NOMO-1 (cell line): ENCODE data around the gene TBC1D1.

ENCODE experiments used
- DNase-seq, 2 experiments: peaks; one replicate each; lab custom pipeline; 2025; ENCODE audit not compliant: unreplicated experiment in 2 of 2; lab: John Stamatoyannopoulos, UW

TBC1D1 gene

DNA sequence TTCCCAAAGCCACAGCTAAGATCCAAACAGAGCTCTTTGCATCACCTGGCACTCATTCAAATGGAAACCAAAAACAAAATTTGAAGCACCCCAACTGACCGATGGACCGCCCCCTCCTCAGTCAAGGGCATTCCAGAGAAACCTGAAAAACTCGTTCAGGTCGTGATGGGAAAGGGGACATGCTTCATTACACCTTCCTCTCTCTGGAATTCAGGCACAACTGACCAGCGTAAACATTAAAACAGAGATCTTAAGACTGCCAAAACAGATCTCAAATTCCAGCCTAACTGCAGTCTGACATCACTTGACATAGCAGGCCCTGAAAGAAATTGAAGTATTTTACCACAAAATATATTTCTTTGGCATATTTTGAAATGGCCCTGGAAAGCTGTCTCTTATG, 97.8 kb downstream of the TBC1D1 start:
- no peak for DNase-seq

DNA sequence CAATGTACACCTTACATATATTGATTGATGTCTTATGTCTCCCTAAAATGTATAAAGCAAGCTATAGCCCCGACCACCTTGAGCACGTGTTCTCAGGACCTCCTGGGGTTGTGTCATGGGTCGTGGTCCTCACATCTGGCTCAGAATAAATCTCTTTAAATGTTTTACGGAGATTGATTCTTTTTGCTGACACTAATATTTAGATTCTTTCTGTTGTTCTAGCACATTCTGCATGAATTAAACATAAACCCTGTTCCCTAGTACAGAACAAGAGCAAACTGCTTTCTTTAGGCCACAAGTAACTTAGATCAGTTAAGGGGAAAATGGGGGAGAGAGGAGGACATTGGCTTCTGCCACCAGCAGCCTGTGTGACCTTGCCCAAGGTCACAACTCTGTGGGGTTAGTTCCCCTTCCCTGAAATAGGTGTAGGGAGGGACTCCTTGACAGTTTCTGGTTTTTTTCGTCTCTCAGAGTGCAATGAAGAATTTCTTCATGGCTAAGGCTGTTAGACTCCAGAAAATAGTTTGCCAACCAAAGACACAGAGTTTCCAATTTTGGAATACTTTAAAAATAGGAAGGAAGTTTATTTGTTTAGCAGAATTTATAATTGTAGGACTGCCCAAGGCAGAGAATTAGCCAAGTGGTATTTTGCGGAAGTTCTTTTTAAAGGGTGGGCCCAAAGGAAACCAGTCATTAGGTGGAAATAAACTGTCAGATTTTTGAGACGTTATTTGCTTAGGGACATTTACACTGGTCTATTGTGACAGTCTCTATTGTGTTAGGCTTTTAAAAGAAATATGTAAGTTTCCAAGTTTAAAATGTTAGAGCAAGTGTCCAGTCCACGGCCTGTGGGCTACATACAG, 98.7 kb downstream of the TBC1D1 start:
- DNase-seq: peak; percentile 94 to 98

DNA sequence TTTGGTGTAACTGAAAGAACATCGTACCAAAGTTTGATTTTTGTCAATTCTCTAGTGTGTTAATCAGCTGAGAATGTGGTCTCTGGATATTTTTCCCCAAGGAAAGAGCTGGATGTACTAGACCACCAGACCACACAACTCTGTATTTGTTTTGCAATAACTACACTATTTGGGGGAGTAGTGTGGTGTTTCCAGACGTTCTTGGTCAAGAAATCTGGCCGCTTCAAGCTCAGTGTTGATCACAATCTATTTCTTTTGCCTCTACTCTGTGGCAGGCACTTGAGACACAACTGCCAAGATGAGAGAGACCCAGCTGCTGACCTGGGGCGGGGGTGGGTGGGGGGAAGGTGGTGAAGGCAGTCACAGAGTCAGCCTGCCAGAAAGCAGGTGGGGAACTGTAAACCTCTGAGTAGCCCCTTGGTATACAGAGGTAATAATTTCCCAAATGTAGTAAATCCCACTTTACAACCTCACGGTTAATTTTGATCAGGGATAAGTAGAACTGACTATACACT, 99.9 kb downstream of the TBC1D1 start:
- no peak for DNase-seq

DNA sequence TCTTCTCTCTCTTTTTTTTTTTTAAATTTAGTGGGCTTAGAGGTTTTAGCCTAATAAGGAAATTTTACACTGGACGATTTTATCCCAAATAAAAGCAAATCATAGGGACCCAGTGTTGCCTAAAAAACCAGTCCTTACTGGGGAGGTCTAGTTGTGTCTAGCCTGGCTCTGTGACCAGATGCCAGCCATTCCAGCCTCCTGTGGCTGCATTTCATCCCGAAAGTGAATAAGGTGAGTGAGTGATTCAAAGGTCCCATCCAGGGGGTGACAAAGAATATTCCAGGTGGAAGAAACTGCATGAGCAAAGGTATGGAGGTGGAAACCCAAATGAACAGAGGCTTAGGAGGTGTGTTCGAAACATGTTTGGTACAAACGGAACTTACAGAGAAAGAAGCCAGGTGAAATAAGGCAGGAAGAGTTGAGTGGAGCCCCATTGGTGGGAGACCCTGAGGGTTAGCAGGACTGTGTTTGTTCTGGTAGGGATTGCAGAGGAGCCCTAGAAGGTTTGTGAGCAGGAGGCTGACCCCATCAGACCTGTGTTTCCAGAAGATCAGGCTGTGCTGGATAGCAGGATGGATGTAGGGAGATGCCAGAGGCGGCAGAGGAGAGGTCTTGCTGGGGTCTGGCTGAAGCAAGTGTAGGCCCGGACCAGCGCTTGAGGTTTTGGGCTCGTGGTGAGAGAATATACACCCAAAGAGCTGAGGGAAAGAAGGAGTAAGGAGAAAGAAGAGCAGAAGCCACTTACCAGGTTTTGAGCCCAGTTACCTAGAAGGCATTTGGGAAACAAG, 100.9 kb downstream of the TBC1D1 start:
- DNase-seq: no peak

DNA sequence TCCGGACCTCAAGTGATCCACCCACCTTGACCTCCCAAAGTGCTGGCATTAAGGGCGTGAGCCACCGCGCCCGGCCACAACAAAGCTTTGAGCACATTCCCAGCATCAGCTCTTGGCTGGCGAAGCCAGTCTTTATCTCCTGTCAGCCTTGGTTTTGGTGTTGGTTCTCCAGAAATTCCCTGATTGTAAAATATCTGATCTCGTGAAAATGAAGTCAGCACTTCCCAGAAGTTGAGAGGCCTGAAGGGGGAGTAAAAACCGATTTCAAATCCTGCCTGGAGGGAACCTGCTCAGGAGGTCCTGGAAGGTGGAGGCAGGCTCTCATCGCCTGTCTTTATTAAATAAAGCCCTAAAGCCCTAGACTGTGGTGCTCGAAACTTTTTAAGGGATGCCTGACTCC, 102.9 kb downstream of the TBC1D1 start:
- DNase-seq: no peak

DNA sequence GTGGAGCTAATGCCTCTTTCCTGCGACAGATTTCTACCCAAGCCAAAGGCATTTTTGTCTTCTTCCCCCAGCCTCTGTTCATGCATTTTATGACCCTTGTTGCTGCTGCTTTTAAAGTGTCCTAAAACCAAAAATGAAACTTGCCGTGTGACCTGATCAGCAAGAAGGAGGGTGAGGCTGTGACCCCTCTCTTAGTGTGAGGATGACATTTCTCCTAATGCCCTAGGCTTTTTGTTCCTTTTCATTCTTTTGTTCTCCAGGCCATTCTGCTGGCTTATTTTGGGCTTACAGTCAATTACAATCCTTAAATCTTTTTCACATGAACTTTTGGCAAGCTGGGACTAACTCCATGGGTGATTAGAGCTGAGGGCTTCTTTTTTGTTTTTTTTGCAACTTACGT, 103.7 kb downstream of the TBC1D1 start:
- DNase-seq: peak in 1 of 2 experiments; percentile 43

DNA sequence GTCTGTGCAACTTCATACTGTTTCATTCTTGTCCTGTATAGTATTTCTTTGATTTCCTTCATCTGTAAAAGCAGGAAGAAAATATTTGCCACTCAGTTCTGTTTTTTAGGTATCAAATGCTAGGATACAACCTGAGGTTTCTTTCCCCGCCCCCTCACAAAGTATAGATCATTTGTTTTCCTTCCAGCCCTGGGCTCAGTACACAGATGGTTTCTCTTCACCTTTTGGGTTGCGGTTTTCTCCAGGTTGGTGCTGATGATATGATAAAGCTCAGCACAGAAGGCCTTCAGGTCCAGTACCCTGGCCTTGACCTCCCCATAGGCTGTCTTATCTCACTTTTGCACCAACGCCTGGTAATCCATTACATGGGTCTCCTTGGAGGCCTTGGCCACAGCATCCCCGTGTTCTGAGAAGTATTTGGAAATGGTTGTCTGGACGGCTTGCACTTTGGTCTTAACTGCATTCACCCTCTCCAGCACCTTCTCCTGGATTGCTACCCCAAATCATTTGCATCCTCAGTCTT, 104.5 kb downstream of the TBC1D1 start:
- no peak for DNase-seq

DNA sequence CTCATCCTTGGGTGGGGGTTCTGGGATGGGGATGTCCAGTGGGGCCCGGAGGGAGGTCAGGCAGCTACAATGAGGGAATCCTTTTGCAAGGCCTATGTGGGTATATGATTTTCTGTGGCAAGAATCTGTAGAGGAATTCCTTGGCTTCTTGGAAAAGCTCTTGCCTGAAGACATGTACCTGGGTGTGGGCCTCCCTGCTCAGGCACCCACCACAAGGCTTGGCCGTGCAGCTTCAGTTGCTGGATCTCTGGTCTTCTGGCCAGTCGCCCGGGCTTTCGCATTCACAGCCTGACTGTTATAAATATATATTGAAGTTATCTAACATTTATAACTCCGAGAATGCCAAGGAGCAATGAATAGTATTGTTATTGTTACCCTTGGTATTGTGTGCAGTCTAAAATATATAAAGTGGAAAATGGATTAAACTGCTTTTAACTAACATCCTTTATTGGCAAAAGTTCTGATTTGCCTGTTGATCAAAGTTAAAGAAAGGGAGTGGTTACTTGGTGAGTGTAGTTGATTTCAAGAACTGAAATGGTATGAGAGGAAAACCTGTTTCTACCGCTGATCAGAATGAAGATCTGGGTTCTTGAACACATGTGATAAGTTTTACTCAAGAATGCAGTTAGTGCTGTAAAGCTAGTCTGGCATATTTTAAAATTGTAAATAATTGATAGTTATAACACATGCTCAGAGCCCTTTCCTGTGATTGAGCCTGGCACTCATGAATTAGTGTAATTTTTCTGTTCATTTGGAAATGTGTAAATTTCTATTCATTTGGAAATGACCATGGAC, 105.3 kb downstream of the TBC1D1 start:
- DNase-seq: no peak

DNA sequence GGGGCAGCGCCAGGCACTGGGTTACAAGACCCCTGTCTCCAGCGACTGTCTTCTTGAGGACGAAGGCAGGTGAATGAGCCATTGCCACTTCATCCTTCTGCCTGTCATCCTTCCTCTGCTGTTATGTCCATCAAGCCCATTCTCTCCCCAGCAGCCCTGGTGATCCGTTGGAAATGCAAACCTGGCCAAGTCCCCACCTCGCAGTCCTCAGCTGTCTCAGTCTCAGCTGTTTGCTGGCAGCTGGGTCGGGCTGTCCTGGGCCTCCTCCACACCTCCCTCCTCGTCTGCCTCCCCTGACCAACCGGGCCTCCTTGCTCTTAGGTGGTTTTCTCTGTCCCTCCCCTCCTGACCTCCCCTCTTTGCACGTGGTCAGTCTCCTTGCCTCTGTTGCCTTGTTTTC, 107.3 kb downstream of the TBC1D1 start:
- no peak for DNase-seq

DNA sequence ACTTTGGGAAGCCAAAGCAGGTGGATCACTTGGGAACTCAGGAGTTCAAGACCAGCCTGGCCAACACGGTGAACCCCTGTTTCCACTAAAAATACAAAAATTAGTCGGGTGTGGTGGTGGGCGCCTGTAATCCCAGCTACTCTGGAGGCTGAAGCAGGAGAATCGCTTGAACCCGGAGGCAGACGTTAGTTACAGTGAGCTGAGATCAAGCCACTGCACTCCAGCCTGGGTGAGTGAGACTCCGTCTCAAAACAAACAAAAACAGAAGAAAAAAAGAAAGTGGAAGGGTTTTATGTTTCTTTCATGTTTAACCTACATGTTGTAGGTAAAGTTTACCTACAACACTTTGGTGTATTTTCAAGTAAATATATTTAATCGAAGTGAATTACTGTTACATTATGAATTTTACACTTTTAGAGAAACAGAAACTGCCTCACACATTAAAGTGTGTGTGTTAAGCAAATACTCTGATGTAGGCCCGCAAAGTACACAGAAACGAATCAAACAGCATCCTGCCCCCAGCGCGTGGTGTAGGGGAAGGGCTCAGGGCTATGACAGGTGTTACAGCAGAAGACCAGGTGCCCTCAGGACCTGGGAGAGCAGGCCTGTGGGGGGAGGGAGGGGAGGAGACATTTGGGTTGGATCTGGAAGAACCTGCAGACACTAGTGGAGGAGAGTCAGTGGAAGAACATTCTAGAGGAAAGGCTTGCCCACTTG, 108.3 kb downstream of the TBC1D1 start:
- no peak for DNase-seq

DNA sequence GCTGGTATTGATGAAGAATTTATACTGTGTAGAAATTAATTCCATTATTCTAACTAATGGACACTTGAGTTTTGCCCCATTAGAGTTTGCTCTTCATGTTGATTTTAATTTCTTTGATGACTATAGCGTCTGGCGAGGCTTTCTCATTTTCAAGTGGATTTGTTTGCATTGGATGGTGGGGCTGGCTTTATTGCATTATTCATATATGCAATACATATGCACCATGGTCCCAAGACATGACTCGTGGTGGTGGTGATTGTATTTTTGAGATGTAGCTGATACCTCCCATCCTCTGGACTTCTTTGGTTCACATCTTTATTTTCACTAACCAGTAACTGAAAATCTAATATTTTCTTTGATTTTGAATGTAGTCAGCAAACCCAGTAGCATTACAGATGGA, 109.1 kb downstream of the TBC1D1 start:
- DNase-seq: no peak

DNA sequence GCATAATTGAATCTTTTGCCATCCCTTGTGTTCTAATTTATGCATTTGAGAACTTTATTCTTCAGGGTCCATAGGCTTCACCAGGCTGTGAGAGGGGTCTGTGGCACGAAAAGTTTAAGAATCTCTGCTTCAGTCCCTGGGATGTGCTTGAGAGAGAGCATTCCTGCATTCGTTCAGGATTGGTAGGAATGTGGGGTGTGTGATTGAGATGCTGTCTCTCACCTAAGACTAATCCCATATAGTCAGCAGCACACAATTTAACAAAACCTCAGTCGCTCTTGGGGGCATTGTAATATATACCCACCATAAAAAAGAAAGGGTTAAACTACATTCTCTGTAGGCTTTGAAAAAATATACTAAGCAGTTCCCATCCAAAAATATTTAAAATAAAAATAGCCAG, 111.0 kb downstream of the TBC1D1 start:
- no peak for DNase-seq

DNA sequence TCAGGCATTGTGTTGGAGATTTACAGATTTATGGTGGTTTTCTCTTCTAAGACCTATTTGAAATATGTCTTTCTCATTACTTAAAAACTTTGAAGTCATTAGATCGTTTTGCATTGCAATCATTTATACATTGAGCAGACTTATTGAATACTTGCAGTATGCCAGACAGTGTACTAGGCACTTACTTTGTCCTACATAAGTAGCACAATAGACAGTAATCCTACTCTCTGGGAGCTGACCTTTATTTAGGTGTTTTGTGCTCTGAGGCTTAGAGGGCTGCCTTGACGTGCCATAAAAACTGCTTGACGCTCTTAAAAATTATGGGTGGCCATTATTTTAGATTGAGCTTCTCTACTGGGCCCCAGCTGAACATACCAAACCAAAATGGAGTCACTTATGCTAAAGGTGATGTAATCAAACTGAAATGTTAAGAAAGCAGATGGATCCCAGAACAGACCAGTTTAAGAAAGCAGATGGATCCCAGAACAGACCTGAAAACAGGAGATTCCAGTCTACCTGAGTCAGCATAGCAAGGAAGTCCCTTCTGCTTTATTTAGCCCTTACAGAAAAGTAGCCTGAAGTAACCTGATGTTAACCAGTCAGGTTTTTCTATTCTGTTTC, 111.7 kb downstream of the TBC1D1 start:
- DNase-seq: no peak

DNA sequence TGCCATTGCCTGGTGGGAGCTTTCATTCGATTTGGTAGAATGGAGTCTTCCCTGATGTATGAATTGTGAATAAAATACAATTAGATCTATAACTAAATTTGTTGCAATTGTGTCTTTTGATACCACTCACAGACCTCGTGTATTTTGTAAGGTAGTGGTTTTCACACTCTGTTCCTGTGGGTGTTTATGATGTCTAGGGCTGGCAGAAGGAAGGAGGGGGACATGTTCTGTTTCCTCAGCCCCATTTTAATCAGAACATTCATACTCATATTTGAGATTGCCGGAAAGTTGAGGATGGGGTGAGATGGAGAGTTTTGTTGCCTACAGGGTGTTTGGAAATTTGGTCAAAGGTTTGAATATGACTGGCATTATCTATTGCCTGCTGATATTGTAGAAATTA, 112.2 kb downstream of the TBC1D1 start:
- DNase-seq: no peak

DNA sequence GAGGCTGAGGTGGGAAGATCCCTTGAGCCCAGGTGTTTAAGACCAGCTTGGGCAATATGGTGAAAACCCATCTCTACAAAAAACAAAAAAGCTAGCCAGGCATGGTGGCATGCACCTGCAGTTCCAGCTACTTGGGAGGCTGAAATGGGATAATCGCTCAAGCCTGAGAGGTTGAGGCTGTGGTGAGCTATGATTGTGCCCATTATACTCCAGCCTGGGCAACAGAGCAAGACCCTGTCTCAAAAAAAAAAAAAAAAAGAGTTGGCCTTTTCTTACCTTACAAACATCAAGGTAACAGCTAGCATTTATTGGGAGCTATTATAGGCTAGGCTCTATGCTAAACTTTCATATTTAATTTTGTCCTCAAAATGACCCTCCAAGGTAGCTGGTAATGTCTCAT, 112.7 kb downstream of the TBC1D1 start:
- no peak for DNase-seq

DNA sequence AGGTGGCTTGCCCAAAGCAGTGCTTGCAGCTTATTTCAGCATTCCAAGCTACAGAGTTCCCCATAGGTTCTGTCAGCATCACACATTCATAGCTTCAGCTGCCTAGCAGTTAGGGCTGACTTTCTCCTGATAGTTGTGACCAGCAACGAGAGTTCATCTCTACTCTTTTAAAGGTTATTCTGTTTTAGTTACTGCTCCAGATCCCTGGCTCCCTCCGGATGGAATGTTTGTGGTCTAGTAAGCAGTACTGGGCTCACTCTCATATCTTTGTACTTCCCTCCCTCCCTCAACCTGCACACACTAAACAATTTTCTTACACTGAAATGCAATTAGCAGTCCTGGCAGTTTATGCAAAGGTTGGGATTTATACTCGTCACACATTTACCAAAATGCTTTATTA, 113.2 kb downstream of the TBC1D1 start:
- no peak for DNase-seq

DNA sequence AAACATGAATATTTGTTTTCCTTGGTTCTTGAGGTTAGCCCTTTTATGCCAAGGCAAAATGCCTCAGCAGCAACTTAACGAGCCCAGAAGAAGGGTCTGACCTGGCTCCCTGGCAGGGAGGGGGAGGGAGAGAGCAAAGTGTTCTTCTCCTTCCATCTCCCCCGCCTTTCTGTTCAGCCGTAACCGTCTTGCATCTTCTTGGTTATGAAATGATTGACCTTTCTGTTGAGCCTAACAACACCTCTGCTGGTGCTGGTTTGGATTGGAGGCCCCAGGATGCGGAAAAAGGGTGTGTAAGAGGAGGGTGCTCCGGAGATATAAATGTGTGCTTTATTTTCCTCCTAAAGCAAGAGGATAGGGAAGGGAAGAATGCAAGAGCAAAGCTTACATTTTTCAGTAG, 114.0 kb downstream of the TBC1D1 start:
- peak; percentile 5 to 25 for DNase-seq

DNA sequence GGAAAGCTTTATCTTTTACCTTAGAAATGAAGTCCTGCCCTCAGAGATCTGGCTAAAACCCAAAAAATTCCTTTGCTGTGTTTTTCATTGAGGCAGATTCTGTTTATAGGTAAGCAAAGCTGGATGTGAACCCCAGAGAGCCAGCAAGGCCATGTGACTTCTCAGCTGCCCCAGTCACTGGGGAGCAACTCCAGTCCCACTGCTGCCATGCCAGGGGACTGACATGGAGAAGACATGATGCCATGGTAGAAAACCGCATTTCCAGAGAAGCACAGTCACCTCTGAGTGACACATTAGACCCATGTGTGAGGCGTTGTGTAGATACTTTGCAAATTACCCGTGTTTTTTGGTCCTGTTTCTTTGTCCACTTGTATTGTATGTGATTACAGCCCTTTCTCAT, 114.8 kb downstream of the TBC1D1 start:
- no peak for DNase-seq

DNA sequence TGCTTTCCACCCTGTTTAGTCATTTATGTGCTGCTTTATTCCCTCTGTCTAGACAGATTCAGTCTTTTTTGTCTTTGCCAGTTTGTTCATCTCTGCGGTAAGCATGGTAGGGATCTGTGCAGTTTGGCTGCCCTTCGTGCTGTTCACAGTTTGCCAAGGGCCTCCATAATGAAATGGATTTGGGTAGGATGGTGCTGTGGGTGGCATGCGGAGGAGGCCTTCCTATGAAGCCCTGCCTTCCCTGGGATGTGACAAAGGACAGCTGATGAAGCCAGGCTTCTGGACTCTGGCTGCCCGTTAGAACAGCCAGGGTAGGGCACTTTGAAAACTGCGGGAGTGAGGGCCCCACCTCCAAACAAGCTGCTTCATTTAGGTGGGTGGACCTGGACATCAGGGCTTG, 116.8 kb downstream of the TBC1D1 start:
- DNase-seq: no peak

DNA sequence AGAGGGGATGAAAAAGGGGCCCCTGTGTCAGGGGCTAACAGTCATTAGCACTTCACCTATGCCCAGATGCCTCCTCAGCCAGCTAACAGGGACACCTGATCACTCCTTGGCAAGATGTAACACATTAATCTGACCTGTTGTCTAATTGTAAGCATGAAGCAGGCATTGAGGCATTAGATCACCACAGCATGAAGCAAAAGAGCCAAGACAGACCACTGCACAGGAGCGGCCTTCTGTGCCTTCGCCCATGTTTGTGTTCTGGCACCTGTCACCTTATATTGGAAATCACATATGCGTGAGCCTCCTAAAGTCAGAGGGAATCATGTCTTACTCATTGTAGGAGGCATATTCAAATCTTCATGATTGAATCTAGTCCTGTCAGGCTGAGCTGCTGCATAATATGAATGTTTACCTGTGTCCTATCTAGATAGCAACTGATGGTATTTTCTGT, 117.7 kb downstream of the TBC1D1 start:
- no peak for DNase-seq
